CD1c-positive myeloid dendritic cell (primary cell): Measurements from ENCODE around the gene TCF4.

ENCODE experiments used
- DNase-seq: peaks from one replicate; pipeline ENCODE4 v3.0.0-alpha.2; 2016; ENCODE audit errors: extremely low spot score

Gene TCF4

GRCh38 chr18:55179835-55180234 lies 408.2 kb downstream of the TCF4 start:
- DNase-seq, result no peak

GRCh38 chr18:55179425-55179824 lies 408.6 kb downstream of the TCF4 start:
- no peak for DNase-seq

- DNase-seq, result no peak
Observed at GRCh38 chr18:55173291-55173690, 414.7 kb downstream of the TCF4 start.
